Cerebellar nuclear complex (tissue), 1 donor: ENCODE measurements around the gene RASGRP1.
"Not testable (repeated sequence)": the region's sequence is repeated elsewhere in the genome, so short reads cannot be mapped to it uniquely, and the experiment has no call there.

Experiments
- DNase-seq, 2 experiments: peaks; one replicate each; lab custom pipeline; 2025; lab: John Stamatoyannopoulos, UW

The RASGRP1 gene

DNA sequence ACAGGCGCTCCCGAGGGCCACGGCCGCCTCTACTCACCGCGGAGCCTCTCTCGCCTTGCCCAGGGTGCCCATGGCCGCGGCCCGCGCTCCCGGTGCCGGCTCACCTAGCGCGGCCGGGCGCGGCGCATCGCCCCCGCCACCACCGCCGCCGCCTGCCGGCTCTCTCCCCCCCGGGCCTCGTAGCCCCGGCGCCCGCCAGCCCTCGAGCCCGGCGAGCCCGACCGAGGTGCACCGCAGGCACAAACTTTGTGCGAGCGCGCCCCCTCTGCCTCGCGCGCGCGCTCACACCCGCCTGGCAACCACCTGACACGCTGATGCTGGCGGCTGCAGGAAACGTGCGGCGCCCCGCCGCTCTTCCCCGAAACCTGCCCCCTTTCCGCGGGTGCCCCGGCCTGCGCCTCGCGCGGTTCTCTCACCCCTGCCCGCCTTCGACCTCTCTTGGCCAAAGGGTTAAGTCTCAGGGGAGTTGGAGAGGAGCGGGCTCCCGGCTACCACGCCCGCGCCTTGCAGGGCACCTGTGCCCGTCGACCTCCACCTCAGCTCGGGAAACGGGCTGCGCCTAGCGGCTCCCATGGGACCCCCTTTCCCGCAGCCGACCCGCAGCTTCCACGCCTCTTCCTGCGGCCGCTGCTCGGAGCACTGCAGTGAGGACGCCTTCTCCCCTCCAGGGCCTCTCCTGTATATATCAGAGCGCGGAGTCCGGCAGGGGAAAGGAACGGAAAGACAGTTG, at the start of gene RASGRP1:
TSS of gene RASGRP1 (minus strand) at position 258 of the 730 bp plus-strand sequence. CDS start at position 72, 186 bp downstream.
- DNase-seq = peak in 1 of 2 experiments; percentile 21

DNA sequence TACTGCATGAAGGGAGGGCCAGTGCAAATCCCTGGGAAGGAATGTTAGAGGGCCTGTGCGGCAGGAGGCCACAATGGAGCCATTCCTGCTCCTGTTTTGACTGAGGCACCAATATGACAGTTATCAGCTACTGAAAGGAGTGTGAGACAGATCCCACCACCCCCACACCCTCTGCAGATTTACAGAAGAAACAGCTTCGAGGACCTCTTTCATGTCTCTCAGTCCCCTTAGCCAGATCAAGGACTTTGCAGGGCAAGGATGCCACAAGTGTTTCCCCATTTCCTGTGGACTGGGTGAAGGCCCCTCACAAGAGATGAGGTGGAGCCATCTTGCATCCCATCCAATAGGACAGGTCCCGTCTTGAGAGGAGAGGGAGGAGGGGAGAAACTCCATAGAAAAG, 48.5 kb upstream of the RASGRP1 start:
- no peak for DNase-seq

DNA sequence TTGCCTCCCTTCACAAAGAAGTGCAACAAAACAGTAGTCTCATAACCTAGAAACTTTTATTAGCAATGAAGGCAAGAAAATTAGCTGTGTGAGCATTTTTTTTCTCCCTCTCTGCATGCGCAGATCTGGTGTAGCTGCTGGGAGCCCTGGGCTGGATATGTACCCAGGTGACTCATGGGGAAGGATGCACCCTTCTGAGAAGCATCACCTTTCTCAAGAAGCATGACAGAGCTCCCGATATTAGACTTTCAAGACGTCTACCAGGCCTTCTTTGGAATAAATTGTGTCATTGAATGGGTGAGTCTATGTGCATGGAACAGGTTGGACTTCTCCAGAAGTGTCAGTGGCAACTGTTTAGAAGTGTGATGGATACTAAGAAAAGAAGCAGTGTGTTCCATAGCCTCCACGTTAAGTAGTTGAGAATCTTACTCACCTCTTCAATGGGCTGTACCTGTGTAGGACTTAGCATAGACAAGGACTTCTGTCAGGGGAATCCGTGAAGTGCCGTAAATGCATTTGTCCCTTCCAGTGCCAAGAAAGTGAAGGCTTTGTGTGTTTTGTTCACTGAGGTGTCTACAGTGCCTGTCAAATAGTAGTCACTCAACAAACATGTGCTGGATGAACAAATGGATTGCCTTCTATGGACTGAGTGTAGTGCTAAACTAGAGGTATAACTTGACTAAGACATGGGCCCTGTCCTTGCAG, 47.7 kb upstream of the RASGRP1 start:
- no peak for DNase-seq

DNA sequence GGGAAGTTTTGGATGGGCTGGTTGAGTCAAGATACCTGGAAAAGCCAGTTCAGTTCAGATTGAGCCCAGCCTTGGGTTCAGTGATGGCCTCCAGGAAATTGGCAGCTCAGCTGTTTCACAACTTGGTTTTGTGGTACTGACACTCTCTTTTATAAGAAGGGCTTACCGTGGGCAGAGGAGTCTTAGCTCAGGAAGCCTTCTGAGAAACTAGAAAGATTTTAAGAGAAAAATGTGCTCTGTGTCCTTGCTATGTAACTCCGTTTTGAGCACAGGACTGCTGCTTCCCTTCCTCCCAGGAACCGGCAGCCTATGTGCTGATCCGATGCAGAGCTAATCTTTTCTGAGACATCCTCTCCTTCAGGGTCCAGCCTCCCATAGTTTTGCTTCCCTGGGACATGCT, 46.6 kb upstream of the RASGRP1 start:
- DNase-seq = no peak

DNA sequence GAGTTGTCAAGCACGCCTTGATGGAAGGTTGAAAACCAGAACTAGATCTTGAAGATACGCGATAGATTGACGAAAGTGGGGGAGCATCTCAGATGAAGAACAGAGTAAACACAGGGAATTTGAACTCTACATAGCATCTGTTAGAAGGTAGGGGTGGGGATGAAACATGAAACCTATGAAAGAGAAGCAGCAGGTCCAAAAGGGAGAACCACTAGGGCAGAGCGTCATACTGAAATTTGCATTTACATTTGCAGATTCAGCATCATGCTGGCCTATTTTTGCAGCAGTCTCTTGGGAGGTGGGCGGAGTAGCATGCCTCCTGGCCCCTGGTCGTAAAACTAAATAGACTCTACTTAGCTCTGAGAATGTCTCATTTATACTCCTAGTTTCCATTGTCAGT, 46.1 kb upstream of the RASGRP1 start:
- no peak for DNase-seq

DNA sequence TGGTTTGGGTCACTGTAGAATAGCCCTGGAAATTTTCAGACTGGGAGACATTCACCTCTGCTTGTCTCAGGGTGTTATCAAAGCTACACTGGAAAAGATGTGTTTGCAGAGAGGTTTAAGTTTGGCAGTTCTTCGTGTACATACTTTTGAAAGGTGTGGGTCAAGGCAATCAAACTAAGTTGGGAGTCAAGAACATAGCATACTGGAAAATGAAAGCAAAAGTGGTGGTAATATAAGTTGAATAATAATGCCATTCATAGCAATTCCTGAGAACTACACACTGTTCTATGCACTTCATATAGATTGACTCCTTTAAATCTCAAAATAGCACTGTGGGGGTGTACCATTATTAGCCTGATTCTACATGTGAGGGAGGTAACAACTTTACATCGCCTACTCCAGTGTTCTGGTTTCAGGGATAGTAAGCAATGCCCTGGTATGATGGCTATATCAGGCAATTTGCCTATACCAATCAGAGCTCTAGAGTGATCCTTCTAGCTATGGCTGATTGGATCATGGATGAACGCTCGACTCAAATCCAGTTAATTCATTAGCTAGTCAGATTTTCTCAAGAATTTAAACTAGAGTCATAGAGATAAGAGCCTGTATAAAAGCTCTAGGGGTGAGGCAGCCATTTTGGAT, 44.6 kb upstream of the RASGRP1 start:
- DNase-seq = no peak

DNA sequence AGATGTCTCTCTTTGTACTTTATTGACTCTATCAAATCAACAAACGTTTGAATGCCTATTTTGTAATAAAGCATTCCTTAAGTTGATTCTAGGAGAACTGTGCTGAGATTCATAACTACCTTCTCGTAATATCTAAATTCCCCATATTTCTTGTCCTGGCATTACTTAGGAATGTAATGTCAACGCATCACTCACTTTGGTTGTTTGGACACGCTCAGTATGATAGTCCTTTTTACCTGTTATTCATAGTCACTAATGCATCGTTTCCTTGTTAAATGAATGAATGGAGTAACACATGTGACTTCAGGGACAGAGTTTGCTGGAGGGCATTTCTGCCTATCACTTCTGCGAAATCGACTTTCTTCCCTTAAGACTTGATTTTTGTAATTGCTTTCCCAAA, 44.1 kb upstream of the RASGRP1 start:
- no peak for DNase-seq

DNA sequence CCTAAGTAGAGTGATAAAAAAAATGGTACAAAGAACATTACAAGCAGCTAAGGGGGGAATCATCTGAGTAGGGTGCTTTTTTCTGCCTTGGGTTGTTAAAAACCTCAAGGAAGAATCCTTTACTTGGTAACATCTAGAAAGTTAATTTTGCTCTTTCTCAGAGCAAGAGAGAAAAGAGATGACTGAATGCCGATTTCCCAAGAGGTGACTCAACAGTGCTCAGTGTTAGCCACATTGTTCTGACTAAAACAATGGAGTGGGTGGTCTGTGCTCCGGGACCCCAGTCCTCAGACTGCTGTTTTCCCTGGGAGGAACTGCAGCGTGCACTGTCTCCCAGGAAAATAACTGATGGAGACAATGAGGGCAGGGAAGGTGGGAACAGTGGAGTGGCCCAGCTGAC, 41.1 kb upstream of the RASGRP1 start:
- DNase-seq = no peak

DNA sequence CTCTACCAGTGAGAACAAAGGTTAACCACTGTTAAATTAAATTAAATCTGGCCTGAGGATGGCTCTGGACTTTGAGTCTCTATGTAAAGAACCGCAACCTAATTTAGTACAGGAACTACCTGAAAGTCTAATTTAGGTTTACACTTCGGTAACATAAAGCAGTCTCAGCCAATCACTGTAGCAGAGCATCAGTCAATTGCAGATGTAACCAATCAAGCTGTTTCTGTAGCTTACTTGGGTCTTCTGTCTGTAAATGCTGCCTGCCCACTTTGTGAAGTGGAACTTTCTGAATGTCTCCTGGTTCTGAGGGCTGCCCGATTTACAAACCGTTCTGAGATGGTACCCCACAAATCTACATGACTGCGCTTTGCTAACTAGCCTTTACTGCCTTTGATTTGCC, 39.1 kb upstream of the RASGRP1 start:
- no peak for DNase-seq

DNA sequence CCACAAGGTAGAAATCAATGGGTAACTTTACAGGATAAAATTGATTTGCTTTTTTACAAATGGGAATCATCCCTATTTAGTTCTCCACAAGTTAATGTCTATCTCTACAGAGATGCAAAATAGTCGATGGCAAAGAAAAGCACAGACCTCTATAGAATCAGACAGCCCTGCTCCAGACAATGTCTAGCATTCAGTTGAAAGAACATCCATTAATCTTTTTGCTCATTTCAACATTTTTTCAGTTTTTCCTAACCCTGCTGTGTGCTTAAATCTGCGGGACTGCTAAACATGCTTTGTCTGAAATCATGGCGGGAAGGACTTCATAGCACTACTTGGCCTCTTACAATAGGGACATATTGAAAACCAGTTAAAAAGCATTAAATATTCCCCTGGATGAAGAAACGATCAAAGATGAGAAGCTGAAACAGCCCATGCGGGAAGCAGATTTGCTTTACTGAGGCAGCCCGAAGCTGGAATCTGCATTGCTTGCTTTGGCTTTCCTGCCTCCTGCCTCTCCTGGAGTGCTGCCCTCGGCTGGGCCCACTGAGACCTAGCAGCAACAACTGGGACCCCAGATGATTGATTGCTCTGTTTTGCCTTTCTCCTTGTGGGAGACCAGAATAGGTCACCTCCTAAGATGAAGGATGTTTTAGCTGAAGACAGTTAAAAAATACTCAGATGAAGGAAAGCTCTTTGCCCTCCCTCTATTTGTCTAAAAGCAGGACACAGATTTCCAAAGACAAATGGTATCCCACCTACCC, 38.5 kb upstream of the RASGRP1 start:
- no peak for DNase-seq

DNA sequence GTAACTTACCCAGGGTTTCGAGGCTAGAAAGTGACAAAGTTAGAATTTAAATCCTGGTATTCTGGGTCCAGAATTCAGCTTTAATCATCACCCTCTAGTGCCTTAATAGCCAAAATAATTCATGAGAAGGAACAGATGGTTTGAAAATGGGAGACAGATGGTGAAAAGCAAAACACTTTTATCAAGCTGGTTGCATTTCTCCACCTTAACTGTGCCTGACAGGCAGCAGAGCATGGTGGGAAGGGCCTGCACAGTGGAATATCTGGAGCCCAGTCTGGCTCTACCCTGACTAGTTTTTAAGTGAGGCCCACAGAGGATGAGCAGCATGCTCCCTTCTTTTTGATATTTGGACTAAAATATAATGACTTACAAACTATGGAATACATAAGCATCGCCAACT, 35.6 kb upstream of the RASGRP1 start:
- peak; percentile 43 to 91 for DNase-seq

DNA sequence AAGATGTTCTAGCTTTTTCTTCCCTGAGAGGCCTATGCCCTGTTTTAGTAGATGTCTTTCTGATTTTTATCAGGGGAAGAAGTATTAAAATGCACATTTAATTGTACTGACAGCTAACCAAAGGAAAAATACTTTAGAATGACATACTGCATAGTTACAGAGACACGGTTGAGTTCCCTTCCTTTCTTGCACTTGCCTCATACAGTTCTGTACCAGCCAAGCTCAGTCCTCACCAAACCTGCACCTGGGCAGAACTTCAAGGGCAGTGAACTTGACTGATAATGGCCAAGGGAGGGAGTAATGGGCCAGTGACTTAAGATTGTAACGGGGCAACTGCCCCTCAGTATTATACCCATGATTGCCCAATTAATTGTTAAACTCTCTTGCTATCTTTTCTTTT, 34.1 kb upstream of the RASGRP1 start:
- no peak for DNase-seq

DNA sequence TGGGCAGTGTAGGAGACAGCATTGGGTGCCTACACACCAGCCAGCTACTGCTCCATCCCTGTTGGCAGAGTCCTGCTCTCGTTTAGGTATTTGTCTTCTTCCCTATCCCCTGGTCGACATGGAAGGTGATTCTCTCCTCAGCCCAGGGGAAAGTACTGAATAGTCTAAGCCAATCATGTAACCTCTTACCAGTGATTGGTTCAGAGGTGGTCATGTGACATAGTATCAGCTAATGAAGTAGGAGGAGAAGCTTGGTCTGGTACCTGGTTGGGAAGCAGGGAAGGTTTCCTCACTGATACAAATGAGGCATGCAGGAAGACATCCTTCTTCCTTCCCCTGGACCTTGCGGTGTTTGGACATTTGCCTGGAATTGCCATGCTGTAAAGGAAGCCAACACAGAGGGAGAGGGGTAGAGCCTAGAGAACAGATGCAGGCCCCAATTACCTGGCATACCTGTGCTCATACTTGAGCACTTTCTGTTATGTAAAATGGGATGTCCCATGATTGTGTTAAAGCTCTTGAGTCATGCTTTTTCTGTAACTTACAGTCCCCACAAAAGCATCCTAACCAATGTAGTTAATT, 32.7 kb upstream of the RASGRP1 start:
- peak in 1 of 2 experiments; percentile 9 for DNase-seq

DNA sequence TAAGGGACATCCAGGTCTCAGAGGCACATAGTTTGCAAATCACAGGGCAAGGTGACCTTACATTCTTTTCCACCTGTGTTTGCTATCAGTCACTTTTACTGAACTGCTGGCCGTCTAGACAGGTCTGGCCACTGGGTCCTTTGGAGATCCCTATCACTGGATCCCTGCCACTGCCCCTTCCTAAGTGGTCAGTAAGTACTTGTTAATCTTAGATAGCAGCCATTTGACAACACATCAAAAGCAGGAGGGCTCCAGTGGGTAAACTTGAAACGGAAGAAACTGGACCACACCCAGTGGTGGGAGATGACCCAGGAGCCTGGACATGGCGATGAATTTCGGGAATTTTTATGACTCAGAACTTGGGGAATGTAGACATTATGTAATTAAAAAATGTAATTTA, 28.9 kb upstream of the RASGRP1 start:
- no peak for DNase-seq

DNA sequence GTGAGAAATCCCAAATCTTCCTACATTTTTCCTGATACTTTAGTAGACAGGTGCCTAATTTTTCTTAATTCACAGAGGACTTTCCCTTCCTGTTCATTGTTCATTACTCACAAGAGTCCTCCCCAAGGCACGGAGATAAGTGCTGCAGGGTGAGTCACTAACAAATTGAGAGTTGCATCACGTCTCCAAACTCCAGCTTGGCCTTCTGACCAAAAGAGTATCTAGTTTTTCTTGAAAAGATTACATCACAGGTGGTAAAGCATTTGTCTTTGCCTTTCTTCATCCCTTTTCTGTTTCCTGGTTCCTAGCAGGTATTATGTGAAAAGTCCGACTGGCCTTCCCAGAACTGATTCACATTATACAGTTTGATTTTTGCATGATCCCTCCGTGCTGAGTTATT, 24.9 kb upstream of the RASGRP1 start:
- DNase-seq = no peak

DNA sequence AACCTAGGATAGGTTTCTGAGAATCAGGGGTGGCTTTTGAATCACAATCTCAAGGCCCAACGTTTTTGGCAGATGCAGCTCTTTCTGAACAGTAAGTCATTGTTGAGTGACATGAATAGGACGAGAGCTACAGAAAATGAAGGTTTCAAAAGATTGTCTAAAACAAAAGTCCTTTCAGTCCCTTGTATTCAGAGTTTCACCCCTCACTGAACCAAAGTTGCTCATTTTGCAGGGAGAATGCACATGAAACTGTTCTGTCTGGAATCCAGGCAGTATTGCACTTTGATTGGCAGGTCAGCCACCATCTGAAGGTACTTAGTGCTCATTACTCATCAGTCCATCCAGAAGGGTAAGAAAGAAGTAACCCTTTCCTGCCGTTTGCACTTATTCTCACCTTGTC, 24.1 kb upstream of the RASGRP1 start:
- no peak for DNase-seq

DNA sequence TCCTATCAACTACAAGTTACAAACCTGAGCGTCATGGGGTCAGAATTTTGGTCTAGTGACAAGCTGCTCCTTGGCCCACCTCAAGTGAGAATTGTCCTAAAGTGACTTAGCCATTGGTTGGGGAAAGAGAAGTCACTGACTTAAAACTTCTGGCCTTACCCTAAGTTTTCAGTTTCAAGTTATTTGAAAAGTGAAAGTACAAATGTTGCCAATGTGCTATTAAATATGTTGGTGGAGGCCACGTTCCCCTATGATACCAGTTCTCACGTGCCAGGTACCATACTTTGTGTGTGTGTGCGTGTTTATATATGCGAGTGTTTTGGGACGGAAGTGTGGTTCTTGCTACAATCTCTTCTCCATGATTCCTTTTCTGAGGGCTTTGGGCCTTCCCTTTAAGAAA, 22.6 kb upstream of the RASGRP1 start:
- DNase-seq = no peak

DNA sequence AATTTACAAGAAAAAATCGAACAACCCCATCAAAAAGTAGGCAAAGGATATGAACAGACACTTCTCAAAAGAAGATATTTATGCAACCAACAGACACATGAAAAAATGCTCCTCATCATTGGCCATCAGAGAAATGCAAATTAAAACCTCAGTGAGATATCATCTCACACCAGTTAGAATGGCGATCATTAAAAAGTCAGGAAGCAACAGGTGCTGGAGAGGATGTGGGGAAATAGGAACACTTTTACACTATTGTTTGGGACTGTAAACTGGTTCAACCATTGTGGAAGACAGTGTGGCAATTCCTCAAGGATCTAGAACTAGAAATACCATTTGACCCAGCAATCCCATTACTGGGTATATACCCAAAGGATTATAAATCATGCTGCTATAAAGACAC, 21.4 kb upstream of the RASGRP1 start:
- not testable (repeated sequence) for DNase-seq

DNA sequence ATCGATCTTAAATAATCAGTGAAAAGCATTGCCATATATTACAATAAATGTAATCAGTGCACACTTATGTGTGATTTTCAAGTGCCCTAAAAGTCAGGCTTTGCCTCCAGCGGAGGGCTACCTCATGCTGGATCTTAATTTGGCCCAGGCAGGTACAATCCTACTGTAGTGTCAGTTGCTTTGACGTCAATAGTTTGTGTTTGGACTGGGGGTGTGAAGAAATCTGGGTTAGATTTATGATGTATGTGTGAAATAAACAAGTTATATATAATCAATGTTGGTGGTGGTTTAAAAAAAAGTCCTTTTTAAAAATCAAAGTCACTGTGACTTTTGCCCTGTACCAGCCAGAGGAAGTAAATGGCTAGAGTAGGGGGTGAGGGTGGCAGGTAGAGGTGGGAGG, 14.0 kb upstream of the RASGRP1 start:
- DNase-seq = no peak

DNA sequence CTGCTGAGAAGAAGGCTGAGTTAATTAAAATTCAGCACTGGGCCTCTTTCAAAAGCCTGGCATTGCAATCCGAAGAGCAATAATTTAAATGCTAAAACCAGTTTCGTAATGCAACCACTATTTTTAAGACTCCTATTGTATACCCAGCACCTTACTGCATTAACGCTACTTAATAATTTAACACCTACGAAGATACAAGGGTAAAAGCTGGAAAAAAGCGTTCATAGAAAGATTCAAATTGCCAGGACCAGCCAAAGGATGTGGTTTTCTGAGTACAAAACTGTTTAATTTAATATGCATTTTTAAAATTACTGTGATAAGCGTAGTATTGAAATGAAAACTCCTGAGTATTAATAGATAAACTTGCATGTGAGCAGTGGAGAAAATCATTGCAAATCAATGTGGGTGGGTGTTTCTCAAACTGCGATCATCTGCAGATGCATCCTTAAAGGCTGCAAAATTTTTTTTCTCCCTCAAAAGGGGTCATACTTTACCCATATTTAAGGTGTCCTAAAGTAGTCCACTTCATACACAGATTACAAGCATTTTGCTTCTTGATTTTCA, 12.9 kb upstream of the RASGRP1 start:
- DNase-seq = no peak

DNA sequence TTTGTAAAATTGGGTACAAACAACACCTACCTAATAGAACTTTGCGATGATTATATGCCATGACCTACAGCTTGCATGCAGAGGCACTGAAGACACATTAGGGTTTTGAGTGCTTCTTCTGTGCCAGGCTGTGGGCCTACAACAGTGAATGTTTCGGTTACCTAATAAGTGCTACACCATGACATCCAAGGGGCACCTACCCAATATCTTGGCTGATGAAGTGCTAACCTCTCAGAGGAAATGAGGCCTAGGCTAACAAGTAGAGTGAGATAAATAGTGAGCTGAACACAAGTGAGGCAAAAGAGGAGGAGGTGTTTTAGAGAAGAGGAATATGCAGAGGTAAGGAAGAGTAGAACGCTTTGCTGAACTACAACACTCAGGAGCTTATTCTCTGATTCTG, 12.2 kb upstream of the RASGRP1 start:
- DNase-seq = no peak

DNA sequence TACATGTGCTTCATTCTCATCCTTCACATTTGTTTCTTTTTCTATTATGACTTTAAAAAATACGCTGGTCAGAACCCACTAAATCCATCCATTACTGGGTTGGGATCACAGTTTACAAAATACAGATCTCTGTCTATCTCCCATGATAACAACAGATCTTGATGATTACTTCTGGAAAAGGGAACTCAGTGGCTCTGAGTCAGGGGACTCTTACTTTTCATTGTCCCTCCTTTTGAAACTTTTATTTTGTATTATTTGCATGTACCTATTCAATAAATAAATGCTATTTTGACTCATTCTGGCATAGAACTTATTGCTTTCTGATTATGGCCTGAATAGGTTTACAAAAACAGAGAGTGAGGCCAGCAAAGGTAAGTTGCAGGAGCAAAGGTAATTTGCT, 11.6 kb upstream of the RASGRP1 start:
- DNase-seq = no peak
